Ovary (tissue), 9 donors: ENCODE results near the gene HNRNPF. TPM values are rescaled to one million over a fixed set of nuclear protein-coding genes. Genes with fewer than 3 reads are reported as not detected.

ENCODE experiments used
- DNase-seq, 5 donors: peaks; one replicate each; pipeline ENCODE4 v3.0.0-alpha.2; 2019 to 2020
- H3K27ac ChIP-seq, 2 donors: fragments of 200-600 bp; one replicate each; pipeline versions ENCODE4 v1.5.1 to v1.8.0; 2019 to 2022
- H3K27me3 ChIP-seq: fragments of 200-600 bp; one replicate; pipeline ENCODE4 v1.8.0; 2022
- H3K36me3 ChIP-seq: fragments of 200-600 bp; sonication (generic); one replicate; pipeline ENCODE4 v1.5.1; 2019
- H3K4me1 ChIP-seq: one replicate; pipeline ENCODE4 v1.8.1; 2013; ENCODE audit warnings: mild to moderate bottlenecking, moderate library complexity; ENCODE audit not compliant: insufficient read depth
- H3K4me3 ChIP-seq: fragments of 200-600 bp; sonication (generic); one replicate; pipeline ENCODE4 v1.5.1; 2017
- H3K9me3 ChIP-seq, 2 donors: fragments of 200-600 bp in 1 of 2; sonication (generic) in 1 of 2; one replicate each; pipeline versions ENCODE4 v1.5.1 to v1.8.1; 2013 to 2019; ENCODE audit warnings: mild to moderate bottlenecking in 1 of 2, moderate library complexity in 1 of 2
- CTCF ChIP-seq, 3 donors: fragments of 450-650 bp in 2 of 3; fragments of 200-600 bp in 1 of 3; IDR thresholded peaks; one replicate each; pipeline versions ENCODE4 v1.5.1 to v1.8.0; 2016 to 2022; ENCODE audit warnings: antibody characterized with exemption in 3 of 3, mild to moderate bottlenecking in 1 of 3
- EP300 ChIP-seq: sonication (generic); formaldehyde crosslinking; IDR thresholded peaks from one replicate; pipeline ENCODE4 v1.6.1; 2017; ENCODE audit warnings: antibody characterized with exemption
- POLR2A ChIP-seq: fragments of 450-650 bp; IDR thresholded peaks from one replicate; pipeline ENCODE4 v1.6.1; 2017; ENCODE audit warnings: antibody characterized with exemption, mild to moderate bottlenecking, moderate library complexity
- WGBS, 3 donors: extraction: QIAGEN DNeasy Blood & Tissue Kit in 1 of 3; methylation state at CpG; one replicate each; pipeline versions ENCODE4 v1.1.5 to v1.1.7; 2013 to 2017; 5-methylcytosine and 5-hydroxymethylcytosine counted together
- intact Hi-C, 4 donors: fragments of 100-400 bp; cut with DNase I; formaldehyde crosslinking; loops; one replicate each; pipeline versions ENCODE4 v1.11.0 to v1.15.1; 2022 to 2023
- polyA plus RNA-seq, 2 donors: library from polyadenylated mRNA; stranded (reverse); fragments of 200-250 nt in 1 of 2; fragments of 350-450 nt in 1 of 2; fragmentation: Illumina TruSeq in 1 of 2; extraction: RNeasy Lipid Tissue Mini Kit (QIAGEN cat#74804) in 1 of 2; gene quantifications; one replicate each; pipeline ENCODE4 v1.2.3, GENCODE V29; 2013 to 2014
- total RNA-seq, 7 donors: library from RNA; depleted of rRNA in 2 of 7; stranded (reverse); fragments of >200 nt in 2 of 7; fragmentation: NEBNext Ultra II Directional in 3 of 7; extraction: Animal tissue kit (Norgen Biotek cat#: 25700) in 3 of 7; gene quantifications; one replicate each; pipeline versions ENCODE4 v1.1.0 to v1.2.4, GENCODE V29; 2016 to 2023
- donor health status: DM: no; HTN: no; CAD: no; lungs with moderate emphysema.
- donor health status: DM: no; HTN: no; CAD: no.
- donor health status: Bipolar disorder and iron deficiency.
- donor health status: DM: yes; HTN: yes; CAD: no.
- donor health status: DM: no; HTN: no; CAD: no.
- donor health status: DM: yes; HTN: yes; CAD: no.

Gene HNRNPF
- total and polyA plus RNA-seq, 9 donors, result 95.1 to 220 (median 166) TPM

- intact Hi-C loops, result loop anchor here in 2 of 4 donors (2.0 kb wide), 2 partner anchors 15 kb away; partner anchors contain the start of gene ZNF487 (in 1 of the 2)
Measured at GRCh38 chr10:43421519-43421918, 12.5 kb upstream of the HNRNPF start.

GRCh38 chr10:43421201-43421507, 12.2 kb upstream of the HNRNPF start:
- intact Hi-C loops, result loop anchor here in 2 of 4 donors (2.0 kb wide), 2 partner anchors 14 to 16 kb away; partner anchors contain the start of gene ZNF487 (in 1 of the 2)
- peaks cover 5% of the 10 kb centered on the region for H3K4me1 ChIP-seq

More at GRCh38 chr10:43421519-43421918, 12.5 kb upstream of the HNRNPF start:
- no peaks in the 10 kb centered on the region for H3K27me3 ChIP-seq
- H3K4me1 ChIP-seq, result peaks cover 5% of the 10 kb centered on the region
- no peak overlapping the region for H3K4me3 ChIP-seq
- DNase-seq, result no peak
- 75 to 80% (median 78%) methylated on average over 6 of the region's 6 CpGs for WGBS, 3 donors
- peak overlapping the region in 1 of 2 donors; percentile 90 for H3K27ac ChIP-seq
- H3K9me3 ChIP-seq, result no peaks in the 10 kb centered on the region
- no peaks in the 10 kb centered on the region for H3K36me3 ChIP-seq
- TF ChIP-seq CTCF (IDR thresholded peaks at IDR 0.05) (no peak), EP300 (no peak), POLR2A (no peak)

GRCh38 chr10:43420369-43421200, 11.6 kb upstream of the HNRNPF start:
- DNase-seq, result peak; percentile 87 to 92 (median 91)
- Histone ChIP-seq H3K27ac (peak overlapping the region; percentile 90), H3K4me3 (peak overlapping the region; percentile 69), H3K9me3 (no peaks in the 10 kb centered on the region), H3K36me3 (no peaks in the 10 kb centered on the region), H3K27me3 (no peaks in the 10 kb centered on the region), H3K4me1 (peaks cover 5% of the 10 kb centered on the region)
- no peak for TF ChIP-seq CTCF (IDR thresholded peaks at IDR 0.05)
- peak; percentile 66 for TF ChIP-seq POLR2A
- TF ChIP-seq EP300, result peak; percentile 57
- intact Hi-C loops, result loop anchor here in 2 of 4 donors (2.0 kb wide), 2 partner anchors 14 to 16 kb away; partner anchors contain the start of gene ZNF487 (in 1 of the 2)
- WGBS, 3 donors, result 0 to 1% (median 0%) methylated on average over 58 to 63 of the region's 63 CpGs

More at GRCh38 chr10:43421201-43421507, 12.2 kb upstream of the HNRNPF start:
- Histone ChIP-seq H3K9me3 (no peaks in the 10 kb centered on the region), H3K27me3 (no peaks in the 10 kb centered on the region), H3K36me3 (no peaks in the 10 kb centered on the region), H3K4me3 (peak overlapping the region; percentile 69), H3K27ac (peak overlapping the region; percentile 90)
- WGBS, 3 donors, result 6 to 11% (median 9%) methylated on average over 4 of the region's 4 CpGs
- TF ChIP-seq CTCF (IDR thresholded peaks at IDR 0.05) (no peak), EP300 (no peak)
- DNase-seq, result no peak

- DNase-seq, result no peak
- no peak for TF ChIP-seq EP300
- no peak for TF ChIP-seq POLR2A
- TF ChIP-seq CTCF (IDR thresholded peaks at IDR 0.05), result no peak
- no peaks in the 10 kb centered on the region for H3K36me3 ChIP-seq
- intact Hi-C loops, result loop anchor here in 2 of 4 donors (2.0 kb wide), 2 partner anchors 13 to 17 kb away; partner anchors contain the start of gene ZNF487 (in 1 of the 2)
- peak overlapping the region; percentile 69 for H3K4me3 ChIP-seq
- H3K27ac ChIP-seq, result peak overlapping the region; percentile 90
- H3K4me1 ChIP-seq, result peaks cover 5% of the 10 kb centered on the region
- 44 to 59% (median 52%) methylated on average over 18 of the region's 18 CpGs for WGBS, 3 donors
- no peaks in the 10 kb centered on the region for H3K9me3 ChIP-seq
- H3K27me3 ChIP-seq, result no peaks in the 10 kb centered on the region
Measured at GRCh38 chr10:43419997-43420368, 11.0 kb upstream of the HNRNPF start.
